ENCODE measurements around the gene MEI1. TPM values are rescaled to one million over a fixed set of nuclear protein-coding genes. Genes with fewer than 3 reads are reported as not detected.
A peak's percentile ranks its signal among the peaks of the same experiment; 100 is the strongest.

The MEI1 gene
- total RNA-seq, 1 experiment from 2014 or later: 0.61 TPM

DNA sequence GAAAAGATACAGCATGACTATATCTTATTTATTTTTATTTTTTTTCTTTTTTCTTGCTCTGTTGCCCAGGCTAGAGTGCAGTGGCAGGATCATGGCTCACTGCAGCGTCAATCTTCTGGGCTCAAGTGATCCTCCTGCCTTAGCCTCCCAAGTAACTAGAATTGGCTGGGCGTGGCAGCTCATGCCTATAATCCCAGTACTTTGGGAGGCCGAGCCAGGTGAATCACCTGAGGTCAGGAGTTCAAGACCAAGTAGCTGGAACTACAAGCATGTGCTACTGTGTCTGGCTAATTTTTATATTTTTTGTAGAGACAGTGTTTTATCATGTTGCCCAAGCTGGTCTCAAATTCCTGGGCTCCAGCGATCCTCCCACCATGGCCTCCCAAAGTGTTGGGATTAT lies 72.9 kb downstream of the MEI1 start:
- no peaks in the 10 kb centered on the region for H4K20me1 ChIP-seq (ENCODE audit: insufficient read depth)
- no peaks in the 10 kb centered on the region for H3K79me2 ChIP-seq (ENCODE audit: low read depth)
- peak overlapping the region; percentile 81 for H3K27ac ChIP-seq
- H3K27me3 ChIP-seq (ENCODE audit: insufficient read depth, low read depth): no peaks in the 10 kb centered on the region
- TF ChIP-seq, protein P1, sequence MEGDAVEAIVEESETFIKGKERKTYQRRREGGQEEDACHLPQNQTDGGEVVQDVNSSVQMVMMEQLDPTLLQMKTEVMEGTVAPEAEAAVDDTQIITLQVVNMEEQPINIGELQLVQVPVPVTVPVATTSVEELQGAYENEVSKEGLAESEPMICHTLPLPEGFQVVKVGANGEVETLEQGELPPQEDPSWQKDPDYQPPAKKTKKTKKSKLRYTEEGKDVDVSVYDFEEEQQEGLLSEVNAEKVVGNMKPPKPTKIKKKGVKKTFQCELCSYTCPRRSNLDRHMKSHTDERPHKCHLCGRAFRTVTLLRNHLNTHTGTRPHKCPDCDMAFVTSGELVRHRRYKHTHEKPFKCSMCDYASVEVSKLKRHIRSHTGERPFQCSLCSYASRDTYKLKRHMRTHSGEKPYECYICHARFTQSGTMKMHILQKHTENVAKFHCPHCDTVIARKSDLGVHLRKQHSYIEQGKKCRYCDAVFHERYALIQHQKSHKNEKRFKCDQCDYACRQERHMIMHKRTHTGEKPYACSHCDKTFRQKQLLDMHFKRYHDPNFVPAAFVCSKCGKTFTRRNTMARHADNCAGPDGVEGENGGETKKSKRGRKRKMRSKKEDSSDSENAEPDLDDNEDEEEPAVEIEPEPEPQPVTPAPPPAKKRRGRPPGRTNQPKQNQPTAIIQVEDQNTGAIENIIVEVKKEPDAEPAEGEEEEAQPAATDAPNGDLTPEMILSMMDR (conservative IDR thresholded peaks at IDR 0.05): no peak
- no peak for TF ChIP-seq EZH2 (IDR thresholded peaks at IDR 0.05; ENCODE audit: low read depth)
- H3K4me1 ChIP-seq (replicated peaks; ENCODE audit: insufficient read depth): peaks cover 53% of the 10 kb centered on the region
- intact Hi-C loops (cut with micrococcal nuclease; ENCODE audit: unreplicated experiment): no loop called here
- POLR2A ChIA-PET (ENCODE audit: unreplicated experiment): interaction anchor here (0.6 to 1.0 kb wide), 3 partner anchors 28 to 1485 kb away, joined by 3 to 5 read pairs (median 3); partner anchors contain the start of genes CCDC134 and NDUFA6
- H2AFZ ChIP-seq: 0 out of 2 replicates have a peak overlapping the region, but pooled peaks have one; percentile 5
- peak overlapping the region; percentile 66 for H3K4me2 ChIP-seq
- H3F3A ChIP-seq (ENCODE audit: insufficient read depth, low read depth): peaks cover 44% of the 10 kb centered on the region
- no peaks in the 10 kb centered on the region for H3K36me3 ChIP-seq (ENCODE audit: low read depth)
- H3K9me3 ChIP-seq (ENCODE audit: insufficient read depth, low read depth): no peaks in the 10 kb centered on the region
- CTCF ChIA-PET: interaction anchor here (0.6 to 1.0 kb wide), 2 partner anchors 9 to 28 kb away, joined by 3 to 4 read pairs; partner anchors contain the start of gene CCDC134
- H3K4me3 ChIP-seq: no peak overlapping the region
- H3K9me2 ChIP-seq (ENCODE audit: insufficient read depth): no peaks in the 10 kb centered on the region
- DNase-seq: peak; percentile 8 to 80
- no TSS peak for BruUV-seq (replicated peaks)

DNA sequence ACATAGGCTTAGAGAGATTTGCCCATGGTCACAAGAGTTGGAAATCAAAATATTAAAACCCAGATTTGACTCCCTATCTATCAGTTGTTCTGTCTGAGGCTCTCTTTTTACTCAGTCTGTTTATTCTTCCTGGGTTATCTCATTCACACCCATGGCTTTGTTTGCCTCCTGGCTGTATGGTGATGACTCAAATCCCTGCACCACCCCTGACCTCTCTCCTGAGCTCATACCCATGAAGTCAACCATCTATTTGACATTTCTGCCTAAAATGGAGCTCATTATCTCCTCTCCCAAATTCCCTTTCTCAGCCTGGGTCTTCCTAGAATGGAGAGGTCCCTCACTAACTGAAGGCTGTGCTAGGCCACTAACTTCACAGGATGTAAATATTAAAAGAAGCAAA lies 73.3 kb downstream of the MEI1 start:
- H3K9me2 ChIP-seq (ENCODE audit: insufficient read depth): no peaks in the 10 kb centered on the region
- H3K4me3 ChIP-seq: no peak overlapping the region
- no peak for TF ChIP-seq EZH2 (IDR thresholded peaks at IDR 0.05; ENCODE audit: low read depth)
- TF ChIP-seq, protein P1 (conservative IDR thresholded peaks at IDR 0.05): no peak
- ChIA-PET CTCF (interaction anchor here (0.6 to 1.0 kb wide), 2 partner anchors 10 to 28 kb away, joined by 3 to 4 read pairs; partner anchors contain the start of gene CCDC134), POLR2A (ENCODE audit: unreplicated experiment) (interaction anchor here (0.6 to 1.0 kb wide), 4 partner anchors 27 to 1486 kb away, joined by 3 to 5 read pairs (median 3); partner anchors contain the start of gene CCDC134)
- H3K36me3 ChIP-seq (ENCODE audit: low read depth): no peaks in the 10 kb centered on the region
- no peaks in the 10 kb centered on the region for H3K27me3 ChIP-seq (ENCODE audit: insufficient read depth, low read depth)
- intact Hi-C loops (cut with micrococcal nuclease; ENCODE audit: unreplicated experiment): no loop called here
- peak overlapping the region; percentile 66 for H3K4me2 ChIP-seq
- H3K9me3 ChIP-seq (ENCODE audit: insufficient read depth, low read depth): no peaks in the 10 kb centered on the region
- H3K4me1 ChIP-seq (replicated peaks; ENCODE audit: insufficient read depth): peaks cover 53% of the 10 kb centered on the region
- H2AFZ ChIP-seq: 0 out of 2 replicates have a peak overlapping the region, but pooled peaks have one; percentile 5
- H3K27ac ChIP-seq: peak overlapping the region; percentile 81
- no TSS peak for BruUV-seq (replicated peaks)
- peak; percentile 26 to 78 for DNase-seq
- no peaks in the 10 kb centered on the region for H4K20me1 ChIP-seq (ENCODE audit: insufficient read depth)
- H3F3A ChIP-seq (ENCODE audit: insufficient read depth, low read depth): peaks cover 43% of the 10 kb centered on the region
- no peaks in the 10 kb centered on the region for H3K79me2 ChIP-seq (ENCODE audit: low read depth)

DNA sequence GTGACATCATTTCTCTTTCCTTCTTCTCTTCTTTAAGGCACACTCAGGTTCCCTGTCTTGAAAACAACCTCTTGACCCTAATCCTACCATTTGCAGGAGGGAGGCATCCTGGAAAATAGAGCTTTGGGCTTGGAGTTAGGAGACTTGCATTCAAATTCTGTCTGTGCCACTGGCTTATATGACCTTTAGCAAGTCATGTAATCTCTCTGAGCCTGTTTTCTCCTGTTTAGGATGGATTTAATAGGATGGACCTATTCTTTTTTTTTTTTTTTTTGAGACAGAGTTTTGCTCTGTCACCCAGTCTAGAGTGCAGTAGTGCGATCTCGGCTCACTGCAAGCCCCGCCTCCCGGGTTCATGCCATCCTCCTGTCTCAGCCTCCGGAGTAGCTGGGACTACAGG lies 76.0 kb downstream of the MEI1 start:
- intact Hi-C loops (cut with micrococcal nuclease; ENCODE audit: unreplicated experiment): no loop called here
- Histone ChIP-seq H3K9me2 (ENCODE audit: insufficient read depth) (no peaks in the 10 kb centered on the region), H3K27ac (no peak overlapping the region), H3K36me3 (ENCODE audit: low read depth) (no peaks in the 10 kb centered on the region), H3K9me3 (ENCODE audit: insufficient read depth, low read depth) (no peaks in the 10 kb centered on the region), H3K27me3 (ENCODE audit: insufficient read depth, low read depth) (no peaks in the 10 kb centered on the region), H3K4me1 (replicated peaks; ENCODE audit: insufficient read depth) (peaks cover 38% of the 10 kb centered on the region), H3K79me2 (ENCODE audit: low read depth) (no peaks in the 10 kb centered on the region), H3K4me2 (no peak overlapping the region), H3K4me3 (no peak overlapping the region), H2AFZ (no peak overlapping the region), H3F3A (ENCODE audit: insufficient read depth, low read depth) (peaks cover 26% of the 10 kb centered on the region; the same call in 1 of the 2 replicates), H4K20me1 (ENCODE audit: insufficient read depth) (no peaks in the 10 kb centered on the region)
- POLR2A ChIA-PET (ENCODE audit: unreplicated experiment): interaction anchor here (0.5 to 0.6 kb wide), 2 partner anchors 14 to 160 kb away, joined by 3 read pairs; no protein-coding TSS in a partner anchor
- no TSS peak for BruUV-seq (replicated peaks)
- DNase-seq: no peak
- CTCF ChIA-PET: interaction anchor here (0.7 kb wide), 1 partner anchor 14 kb away, joined by 3 read pairs; no protein-coding TSS in a partner anchor
- TF ChIP-seq, protein P1 (conservative IDR thresholded peaks at IDR 0.05): no peak
- no peak for TF ChIP-seq EZH2 (IDR thresholded peaks at IDR 0.05; ENCODE audit: low read depth)
